ENCODE results near the gene KLRG1.

The KLRG1 gene

DNA sequence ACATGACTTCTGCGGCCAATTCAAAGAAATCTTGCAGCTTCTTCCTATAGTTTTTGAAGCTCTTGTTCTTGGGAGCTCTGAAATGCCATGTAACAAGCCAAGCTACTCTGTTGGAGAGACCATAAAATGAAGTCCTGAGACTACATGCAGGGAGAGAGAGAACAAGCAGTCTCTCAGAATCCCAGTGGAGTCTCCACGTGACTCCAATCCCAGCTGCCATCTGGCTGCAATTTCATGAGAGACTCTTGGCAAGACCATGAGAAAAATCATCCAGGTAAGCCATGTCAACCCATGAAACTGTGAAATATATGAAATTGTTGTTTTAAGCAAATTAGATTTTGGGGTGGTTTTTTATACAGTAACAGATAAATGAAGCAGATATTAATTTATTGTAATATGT lies 54.4 kb downstream of the KLRG1 start:
- no peak for DNase-seq

DNA sequence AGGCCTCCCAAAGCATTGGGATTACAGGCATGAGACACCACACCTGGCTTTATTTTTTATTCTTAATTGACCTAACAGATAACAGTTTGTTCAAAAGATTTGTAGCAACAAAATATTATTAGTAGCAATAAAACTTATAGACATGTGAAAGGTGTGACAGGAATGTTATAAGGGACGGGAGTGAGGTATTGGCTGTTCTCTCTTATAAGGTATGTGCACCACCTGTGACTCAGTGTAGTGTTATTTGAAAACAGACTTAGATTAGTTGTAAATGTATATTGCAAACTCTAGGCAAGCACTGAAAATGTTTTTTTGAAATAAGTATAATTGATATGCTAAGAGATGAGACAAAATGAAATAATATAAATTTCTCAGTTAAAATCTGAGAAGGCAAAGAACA lies 57.8 kb downstream of the KLRG1 start:
- no peak for DNase-seq

DNA sequence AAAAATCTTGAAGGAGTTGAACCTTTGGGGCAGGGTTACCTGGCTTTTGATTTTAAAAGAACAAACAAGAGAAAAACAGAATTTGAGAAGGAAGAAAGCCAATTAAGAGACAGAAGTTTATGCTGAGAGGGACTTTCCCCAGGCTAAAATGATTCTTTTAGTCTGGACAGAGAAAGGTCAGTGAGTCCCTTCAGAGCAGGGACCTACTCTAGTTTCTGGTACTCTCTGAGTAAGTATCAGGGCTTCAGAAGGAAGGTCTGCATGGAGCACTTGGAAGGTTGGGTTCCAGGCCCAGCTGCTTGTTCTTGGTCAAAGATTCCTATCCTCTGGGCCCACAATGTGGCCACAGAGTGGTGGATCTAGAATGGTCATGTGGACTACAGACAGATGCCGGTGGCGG lies 59.6 kb downstream of the KLRG1 start:
- DNase-seq: no peak

- DNase-seq: no peak
Measured at GRCh38 chr12:9049520-9050133, 60.3 kb downstream of the KLRG1 start.

GRCh38 chr12:9050521-9051157 lies 61.3 kb downstream of the KLRG1 start:
- DNase-seq: no peak

- no peak for DNase-seq
Measured at GRCh38 chr12:9051158-9051550, 61.8 kb downstream of the KLRG1 start.

DNA sequence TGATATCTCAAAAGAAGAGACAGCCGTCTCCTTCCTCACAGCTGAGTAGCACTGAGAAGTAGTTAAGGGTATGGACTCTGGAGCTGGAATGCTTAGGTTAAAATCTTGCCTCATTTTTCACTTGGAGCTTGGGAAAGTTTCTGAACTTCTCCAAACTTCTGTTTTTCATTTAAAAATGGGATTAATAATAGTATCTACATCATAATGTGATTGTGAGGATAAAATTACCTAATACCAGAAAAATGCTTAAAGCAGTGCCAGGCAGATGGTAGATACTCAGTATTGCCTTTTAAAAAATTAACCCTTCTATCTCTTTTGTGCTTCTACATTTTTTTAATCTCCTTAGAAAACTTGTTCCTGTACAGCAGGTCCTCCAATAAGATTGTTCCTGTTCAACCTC lies 63.3 kb downstream of the KLRG1 start:
- no peak for DNase-seq
